ENCODE results near the gene PPCS. TPM values are rescaled to one million over a fixed set of nuclear protein-coding genes. Genes with fewer than 3 reads are reported as not detected.
"Not testable (repeated sequence)": the region's sequence is repeated elsewhere in the genome, so short reads cannot be mapped to it uniquely, and the experiment has no call there.

The PPCS gene
- total and polyA plus RNA-seq, 9 donors, result 33.3 to 89.0 (median 51.7) TPM

GRCh38 chr1:42484382-42484781 lies 28.0 kb downstream of the PPCS start:
- H3K4me3 ChIP-seq, result no peak overlapping the region
- intact Hi-C loops (cut with DNase I), result loop anchor here in 1 of 4 donors (10.0 kb wide), 1 partner anchor 1900 kb away; no protein-coding TSS in a partner anchor
- DNase-seq, result no peak
- H3K27ac ChIP-seq, result no peak overlapping the region
- H3K4me1 ChIP-seq (ENCODE audit: insufficient read depth), result no peaks in the 10 kb centered on the region
- 80 to 84% (median 82%) methylated on average over 2 of the region's 2 CpGs for WGBS, 3 donors
- H3K9me3 ChIP-seq, result no peaks in the 10 kb centered on the region
- no peaks in the 10 kb centered on the region for H3K36me3 ChIP-seq
- no peak for TF ChIP-seq CTCF (IDR thresholded peaks at IDR 0.05)
- no peak for TF ChIP-seq EP300 (IDR thresholded peaks at IDR 0.05)
- no peak for TF ChIP-seq POLR2A (IDR thresholded peaks at IDR 0.05)
- no peaks in the 10 kb centered on the region for H3K27me3 ChIP-seq

- no peak for DNase-seq
- no peaks in the 10 kb centered on the region for H3K27me3 ChIP-seq
- TF ChIP-seq CTCF (IDR thresholded peaks at IDR 0.05) (no peak), POLR2A (IDR thresholded peaks at IDR 0.05) (no peak), EP300 (IDR thresholded peaks at IDR 0.05) (no peak)
- no peak overlapping the region for H3K27ac ChIP-seq
- H3K36me3 ChIP-seq, result no peaks in the 10 kb centered on the region
- H3K4me1 ChIP-seq (ENCODE audit: insufficient read depth), result no peaks in the 10 kb centered on the region
- intact Hi-C loops (cut with DNase I), result no loop called here
- no peaks in the 10 kb centered on the region for H3K9me3 ChIP-seq
- H3K4me3 ChIP-seq, result no peak overlapping the region
- WGBS, 3 donors, result 98% methylated on average over 3 of the region's 3 CpGs
Observed at GRCh38 chr1:42490237-42490636, 33.9 kb downstream of the PPCS start.

GRCh38 chr1:42502031-42502430 lies 45.7 kb downstream of the PPCS start:
- H3K27ac ChIP-seq; H3K4me3 ChIP-seq; DNase-seq; H3K4me1 ChIP-seq (ENCODE audit: insufficient read depth); H3K36me3 ChIP-seq; H3K27me3 ChIP-seq; intact Hi-C loops (cut with DNase I): not testable (repeated sequence)
- 91 to 94% (median 92%) methylated on average over 11 of the region's 11 CpGs for WGBS, 3 donors
- peaks cover 0 to 27% of the 10 kb centered on the region in 2 donors for H3K9me3 ChIP-seq

- Histone ChIP-seq H3K4me1 (ENCODE audit: insufficient read depth) (no peaks in the 10 kb centered on the region), H3K27me3 (no peaks in the 10 kb centered on the region), H3K36me3 (no peaks in the 10 kb centered on the region), H3K9me3 (peaks cover 0 to 44% of the 10 kb centered on the region in 2 donors), H3K4me3 (no peak overlapping the region), H3K27ac (no peak overlapping the region)
- TF ChIP-seq CTCF (IDR thresholded peaks at IDR 0.05) (no peak), POLR2A (IDR thresholded peaks at IDR 0.05) (no peak), EP300 (IDR thresholded peaks at IDR 0.05) (no peak)
- 92 to 96% (median 95%) methylated on average over 2 of the region's 2 CpGs for WGBS, 3 donors
- intact Hi-C loops (cut with DNase I), result no loop called here
- DNase-seq, result no peak
Observed at GRCh38 chr1:42504535-42505128, 48.3 kb downstream of the PPCS start.

GRCh38 chr1:42506576-42506975 lies 50.2 kb downstream of the PPCS start:
- no peak overlapping the region for H3K4me3 ChIP-seq
- H3K36me3 ChIP-seq, result no peaks in the 10 kb centered on the region
- no peak for DNase-seq
- no peaks in the 10 kb centered on the region for H3K27me3 ChIP-seq
- 81 to 92% (median 85%) methylated on average over 1 of the region's 1 CpG for WGBS, 3 donors
- intact Hi-C loops (cut with DNase I), result no loop called here
- H3K4me1 ChIP-seq (ENCODE audit: insufficient read depth), result no peaks in the 10 kb centered on the region
- TF ChIP-seq EP300 (IDR thresholded peaks at IDR 0.05) (no peak), POLR2A (IDR thresholded peaks at IDR 0.05) (no peak), CTCF (IDR thresholded peaks at IDR 0.05) (no peak)
- no peak overlapping the region for H3K27ac ChIP-seq
- peaks cover 0 to 49% of the 10 kb centered on the region in 2 donors for H3K9me3 ChIP-seq

Data from ovary (tissue), 9 donors.